ENCODE results near the gene MED29. TPM values are rescaled to one million over a fixed set of nuclear protein-coding genes. Genes with fewer than 3 reads are reported as not detected.
A peak's percentile ranks its signal among the peaks of the same experiment; 100 is the strongest.

Gene MED29
- total RNA-seq, 2 donors from 2014 or later, result 29.3 to 86.1 TPM

DNA sequence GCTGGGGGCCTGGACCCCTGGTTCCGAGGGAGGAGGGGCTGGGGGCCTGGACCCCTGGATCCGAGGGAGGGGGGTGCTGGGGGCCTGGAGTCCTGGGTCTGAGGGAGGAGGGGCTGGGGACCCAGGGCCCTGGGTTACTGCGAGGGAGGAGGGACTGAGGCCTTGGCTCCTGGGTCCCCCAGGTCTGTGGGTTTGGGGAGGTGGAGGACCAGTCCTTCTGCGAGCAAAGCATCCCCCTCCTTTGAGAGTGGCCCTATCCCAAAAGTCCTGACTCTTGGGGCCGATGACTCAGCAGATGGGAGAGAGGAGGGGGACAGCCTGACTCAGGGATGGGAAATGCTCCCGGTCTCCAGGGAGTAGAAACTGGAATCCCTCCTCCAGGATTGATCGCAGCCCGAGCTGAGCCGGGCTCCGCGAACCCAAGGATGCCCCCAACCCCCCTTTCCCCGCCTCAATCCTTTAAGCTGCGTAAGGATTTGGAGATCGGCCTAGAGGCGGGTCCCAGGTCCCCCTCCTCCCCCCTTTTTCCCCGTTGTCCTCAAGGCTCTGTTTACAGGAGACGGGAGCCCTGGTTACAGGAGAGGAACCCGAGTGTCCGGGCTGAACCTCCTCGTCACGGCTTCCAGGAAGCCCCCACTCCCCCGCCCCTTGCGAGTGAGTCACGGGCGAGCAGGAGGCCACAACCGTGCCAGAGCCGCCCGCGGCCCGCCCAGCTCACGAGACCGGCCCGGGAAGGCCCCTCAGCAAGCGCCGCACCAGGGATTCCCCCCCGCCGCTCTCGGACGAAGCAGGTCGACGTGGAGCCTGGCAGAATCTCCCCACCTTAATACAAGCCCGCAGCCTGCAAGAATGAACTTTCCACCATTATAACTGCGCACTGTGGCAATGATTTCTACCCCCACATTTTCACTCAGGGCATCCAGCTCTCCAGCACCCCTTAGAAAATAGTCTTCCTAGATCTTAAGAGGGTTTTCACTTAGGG lies 12.4 kb downstream of the MED29 start:
- peak; percentile 97 for DNase-seq (ENCODE audit: low spot score)
- Histone ChIP-seq H3K4me3 (peak overlapping the region; percentile 81), H3K27me3 (replicated peaks; ENCODE audit: insufficient read depth) (no peaks in the 10 kb centered on the region), H3K36me3 (peaks cover 16% of the 10 kb centered on the region), H3K4me1 (ENCODE audit: control insufficient read depth in 1 of 2, low read depth in 2 of 2) (peaks cover 23 to 48% of the 10 kb centered on the region in 2 donors), H3K9me3 (no peaks in the 10 kb centered on the region), H3K27ac (peak overlapping the region; percentile 100)
- TF ChIP-seq, protein P1, sequence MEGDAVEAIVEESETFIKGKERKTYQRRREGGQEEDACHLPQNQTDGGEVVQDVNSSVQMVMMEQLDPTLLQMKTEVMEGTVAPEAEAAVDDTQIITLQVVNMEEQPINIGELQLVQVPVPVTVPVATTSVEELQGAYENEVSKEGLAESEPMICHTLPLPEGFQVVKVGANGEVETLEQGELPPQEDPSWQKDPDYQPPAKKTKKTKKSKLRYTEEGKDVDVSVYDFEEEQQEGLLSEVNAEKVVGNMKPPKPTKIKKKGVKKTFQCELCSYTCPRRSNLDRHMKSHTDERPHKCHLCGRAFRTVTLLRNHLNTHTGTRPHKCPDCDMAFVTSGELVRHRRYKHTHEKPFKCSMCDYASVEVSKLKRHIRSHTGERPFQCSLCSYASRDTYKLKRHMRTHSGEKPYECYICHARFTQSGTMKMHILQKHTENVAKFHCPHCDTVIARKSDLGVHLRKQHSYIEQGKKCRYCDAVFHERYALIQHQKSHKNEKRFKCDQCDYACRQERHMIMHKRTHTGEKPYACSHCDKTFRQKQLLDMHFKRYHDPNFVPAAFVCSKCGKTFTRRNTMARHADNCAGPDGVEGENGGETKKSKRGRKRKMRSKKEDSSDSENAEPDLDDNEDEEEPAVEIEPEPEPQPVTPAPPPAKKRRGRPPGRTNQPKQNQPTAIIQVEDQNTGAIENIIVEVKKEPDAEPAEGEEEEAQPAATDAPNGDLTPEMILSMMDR (IDR thresholded peaks at IDR 0.05), result no peak
- peak; percentile 64 for ATAC-seq (ENCODE audit: insufficient number of reproducible peaks, low FRiP score, low read depth)

DNA sequence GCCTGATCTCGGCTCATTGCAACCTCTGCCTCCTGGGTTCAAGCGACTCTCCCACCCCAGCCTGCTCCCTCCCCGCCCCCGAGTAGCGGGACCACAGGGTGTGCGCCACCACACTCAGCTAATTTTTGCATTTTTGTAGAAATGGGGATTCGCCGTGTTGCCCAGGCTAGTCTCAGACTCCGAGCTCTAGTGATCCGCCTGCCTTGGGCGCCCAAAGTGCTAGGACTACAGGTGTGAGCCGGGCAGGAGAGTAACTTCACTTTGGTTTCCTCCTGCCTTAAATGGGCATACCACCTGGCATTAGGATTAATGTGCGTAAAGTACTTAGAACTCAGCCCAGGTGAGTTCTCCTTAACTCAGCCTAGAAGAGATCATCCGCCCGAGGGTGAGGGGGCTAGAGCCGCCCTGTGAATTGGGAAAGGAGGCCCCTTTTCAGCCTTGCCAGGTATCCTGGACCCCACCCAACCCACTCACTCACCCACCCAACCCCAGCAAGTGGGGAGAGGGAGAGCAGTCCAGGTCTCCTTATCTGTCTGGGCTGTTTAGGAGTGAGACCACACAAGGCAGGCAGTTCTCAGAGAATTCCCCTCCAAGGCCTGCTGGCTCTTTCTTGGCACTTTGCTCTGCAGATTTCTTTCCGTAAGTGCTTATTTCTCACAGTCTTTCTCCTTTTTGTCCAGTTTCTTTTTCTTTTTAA lies 14.2 kb downstream of the MED29 start:
- ATAC-seq (ENCODE audit: insufficient number of reproducible peaks, low FRiP score, low read depth) (no peak), DNase-seq (ENCODE audit: low spot score) (no peak)
- TF ChIP-seq, protein P1 (IDR thresholded peaks at IDR 0.05), result no peak
- Histone ChIP-seq H3K27me3 (replicated peaks; ENCODE audit: insufficient read depth) (no peaks in the 10 kb centered on the region), H3K4me3 (peak overlapping the region; percentile 94), H3K27ac (peak overlapping the region; percentile 100), H3K36me3 (peaks cover 20% of the 10 kb centered on the region), H3K4me1 (ENCODE audit: control insufficient read depth in 1 of 2, low read depth in 2 of 2) (peaks cover 17 to 37% of the 10 kb centered on the region in 2 donors), H3K9me3 (no peaks in the 10 kb centered on the region)

DNA sequence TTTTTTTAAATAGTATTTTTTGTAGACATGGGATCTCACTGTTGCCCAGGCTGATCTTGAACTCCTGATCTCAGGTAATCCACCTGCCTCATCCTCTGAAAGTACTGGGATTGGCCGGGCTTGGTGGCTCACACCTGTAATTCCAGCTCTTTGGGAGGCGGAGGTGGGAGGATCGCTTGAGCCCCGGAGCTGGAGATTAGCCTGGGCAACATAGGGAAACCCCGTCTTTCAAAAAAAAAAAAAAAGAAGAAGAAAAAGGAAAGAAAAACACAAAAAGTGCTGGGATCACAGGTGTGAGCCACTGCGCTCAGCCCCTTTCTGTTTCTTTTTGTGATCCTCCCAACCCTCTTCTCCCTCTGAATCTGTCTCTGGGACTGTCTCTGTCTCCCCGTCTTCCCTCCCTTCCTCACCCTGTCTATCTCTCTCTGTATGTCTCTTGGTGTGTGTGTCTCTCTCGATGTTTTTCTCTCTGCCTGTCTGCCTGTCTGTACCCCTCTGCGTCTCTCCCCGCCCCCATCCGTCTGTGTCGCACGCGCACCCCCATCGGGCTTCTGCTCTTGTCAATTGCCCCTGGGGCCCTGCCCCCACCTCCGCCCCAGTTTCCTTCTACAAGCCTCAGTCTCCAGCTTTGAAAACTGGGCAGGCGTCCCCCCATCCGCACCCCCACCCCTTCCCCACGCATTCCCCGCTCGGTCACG lies 14.9 kb downstream of the MED29 start:
- no peaks in the 10 kb centered on the region for H3K27me3 ChIP-seq (replicated peaks; ENCODE audit: insufficient read depth)
- TF ChIP-seq, protein P1 (IDR thresholded peaks at IDR 0.05), result no peak
- peak overlapping the region; percentile 100 for H3K27ac ChIP-seq
- H3K9me3 ChIP-seq, result no peaks in the 10 kb centered on the region
- peaks cover 23 to 44% of the 10 kb centered on the region in 2 donors for H3K4me1 ChIP-seq (ENCODE audit: control insufficient read depth in 1 of 2, low read depth in 2 of 2)
- peaks cover 20% of the 10 kb centered on the region for H3K36me3 ChIP-seq
- peak overlapping the region; percentile 94 for H3K4me3 ChIP-seq
- ATAC-seq (ENCODE audit: insufficient number of reproducible peaks, low FRiP score, low read depth), result no peak
- peak; percentile 78 for DNase-seq (ENCODE audit: low spot score)

DNA sequence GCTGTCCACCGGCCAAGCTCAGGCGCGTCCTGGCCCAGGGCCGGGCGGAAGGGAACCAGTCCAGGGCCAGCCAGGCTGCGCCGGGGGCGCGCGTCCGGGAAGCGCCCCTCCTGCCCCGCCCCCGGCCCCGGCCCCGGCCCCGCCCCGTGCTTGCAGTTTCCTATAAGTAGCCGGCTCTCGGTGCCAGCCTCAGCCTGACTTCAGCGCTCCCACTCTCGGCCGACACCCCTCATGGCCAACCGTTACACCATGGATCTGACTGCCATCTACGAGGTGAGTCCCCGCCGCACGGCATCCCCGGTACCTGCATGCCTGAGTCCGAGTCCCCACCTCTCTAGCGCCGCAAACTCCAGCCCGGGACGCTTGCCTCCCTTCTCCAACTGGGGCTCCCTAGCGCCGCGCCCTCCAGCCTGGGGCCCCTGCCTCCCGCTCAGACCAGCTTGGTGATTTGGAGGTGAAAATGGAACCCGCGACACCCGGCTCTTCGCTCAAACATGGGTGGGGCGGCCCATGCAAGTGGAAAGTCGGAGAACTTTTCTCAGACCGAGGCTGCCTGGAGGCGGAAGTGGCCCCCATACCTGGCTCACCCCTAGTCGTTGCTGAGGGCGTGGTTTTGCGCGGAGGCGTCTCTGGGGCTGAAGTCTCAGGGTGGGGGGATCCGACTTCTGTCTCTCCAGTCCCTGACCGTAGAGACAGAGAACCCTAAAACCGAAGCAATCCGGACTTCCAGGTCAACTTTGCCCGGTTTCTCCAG lies 15.7 kb downstream of the MED29 start, which contains the start of gene ZFP36:
TSS of gene ZFP36 (plus strand) at position 192 of the 754 bp plus-strand sequence. CDS start at position 250, 58 bp downstream.
- no peaks in the 10 kb centered on the region for H3K9me3 ChIP-seq
- ATAC-seq (ENCODE audit: insufficient number of reproducible peaks, low FRiP score, low read depth) (peak; percentile 22), DNase-seq (ENCODE audit: low spot score) (peak; percentile 77)
- peak within 1 kb of the TSS; percentile 94 for H3K4me3 ChIP-seq
- H3K27ac ChIP-seq, result peak within 1 kb of the TSS; percentile 100
- H3K4me1 ChIP-seq (ENCODE audit: control insufficient read depth in 1 of 2, low read depth in 2 of 2), result peaks cover 23 to 43% of the 10 kb centered on the region in 2 donors
- TF ChIP-seq, protein P1 (IDR thresholded peaks at IDR 0.05), result no peak
- peaks cover 20% of the 10 kb centered on the region for H3K36me3 ChIP-seq
- H3K27me3 ChIP-seq (replicated peaks; ENCODE audit: insufficient read depth), result no peaks in the 10 kb centered on the region

Measured in thoracic aorta (tissue), 2 donors.